GM12873 (cell line): ENCODE measurements around the gene KIAA0753.

Experiments used
- CTCF ChIP-seq: IDR thresholded peaks from 2 replicates; pipeline ENCODE4 v1.5.1; 2012; ENCODE audit warnings: low read depth, mild to moderate bottlenecking, moderate library complexity, low read length, control low read depth; ENCODE audit not compliant: insufficient read depth; ENCODE audit errors: missing control alignments

Gene KIAA0753

GRCh38 chr17:6528557-6528956 is 112.0 kb downstream of the KIAA0753 start:
- TF ChIP-seq CTCF, result no peak
